Inflammatory macrophage treated with lipopolysaccharide for 1 hour (primary cell): ENCODE results near the gene PAK4.

Experiments used
- DNase-seq, 2 donors: peaks; one replicate each; pipeline ENCODE4 v3.0.0-alpha.2; 2020 to 2022

The PAK4 gene

DNA sequence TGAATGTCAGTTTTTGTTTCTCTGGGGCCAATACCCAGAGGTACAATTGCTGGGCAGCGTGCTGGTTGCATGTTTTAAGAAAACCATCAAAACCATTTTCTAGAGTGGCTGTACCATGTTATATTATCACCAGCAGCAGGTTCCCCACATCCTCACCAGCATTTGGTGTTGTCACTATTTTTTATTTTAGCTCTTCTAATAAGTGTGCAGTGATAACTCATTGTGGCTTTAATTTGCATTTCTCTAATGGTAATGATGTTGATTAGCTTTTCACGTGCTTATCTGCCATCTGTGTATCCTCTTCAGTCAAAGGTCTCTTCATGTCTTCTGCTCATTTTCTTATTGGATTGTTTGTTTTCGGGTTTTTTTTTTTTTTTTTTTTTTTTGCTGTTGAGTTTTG lies 21.9 kb downstream of the PAK4 start:
- no peak for DNase-seq

DNA sequence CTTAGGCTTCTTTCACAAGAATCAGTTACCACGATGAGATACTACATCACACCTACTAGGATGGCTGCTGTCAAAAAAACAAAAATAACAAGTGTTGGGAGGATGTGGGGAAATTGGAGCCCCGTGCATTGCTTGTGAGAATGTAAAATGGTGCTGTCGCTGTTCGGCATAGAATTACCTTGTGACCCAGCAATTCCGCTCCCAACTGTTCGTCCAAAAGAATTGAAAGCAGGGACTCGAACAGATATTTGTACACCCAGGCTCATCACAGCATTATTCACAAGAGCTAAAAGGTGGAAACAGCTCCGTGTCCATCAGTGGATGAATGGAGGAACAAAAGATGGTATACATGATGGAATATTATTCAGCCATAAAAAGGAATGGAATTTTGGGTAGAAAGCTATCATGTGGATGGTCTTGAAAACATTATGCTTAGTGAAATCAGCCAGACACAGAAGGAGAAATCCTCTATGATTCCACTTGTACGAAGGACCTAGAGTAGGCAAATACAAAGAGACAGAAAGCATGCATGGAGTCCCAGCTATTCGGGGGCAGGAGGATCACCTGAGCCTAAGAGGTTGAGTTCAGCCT lies 23.4 kb downstream of the PAK4 start:
- no peak for DNase-seq

DNA sequence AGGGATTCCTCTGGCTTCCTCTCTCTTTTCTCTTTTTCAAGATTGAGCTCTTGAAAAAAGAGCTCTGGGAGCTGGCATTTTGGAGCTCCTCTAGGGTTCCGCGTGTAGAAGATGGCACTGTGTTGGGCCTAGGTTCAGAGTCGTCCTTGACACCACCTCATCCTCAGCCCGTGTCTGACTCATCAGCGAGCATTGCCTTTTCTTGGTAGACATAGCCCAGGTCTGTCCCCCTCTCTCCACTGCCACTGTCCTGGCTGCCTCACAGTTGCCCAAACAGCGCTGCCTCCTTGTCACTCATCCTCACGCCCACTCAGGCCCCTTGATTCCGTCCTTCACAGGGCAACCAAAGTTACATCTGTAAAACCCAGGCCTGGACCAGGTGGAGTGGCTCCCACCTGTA lies 24.6 kb downstream of the PAK4 start:
- no peak for DNase-seq

DNA sequence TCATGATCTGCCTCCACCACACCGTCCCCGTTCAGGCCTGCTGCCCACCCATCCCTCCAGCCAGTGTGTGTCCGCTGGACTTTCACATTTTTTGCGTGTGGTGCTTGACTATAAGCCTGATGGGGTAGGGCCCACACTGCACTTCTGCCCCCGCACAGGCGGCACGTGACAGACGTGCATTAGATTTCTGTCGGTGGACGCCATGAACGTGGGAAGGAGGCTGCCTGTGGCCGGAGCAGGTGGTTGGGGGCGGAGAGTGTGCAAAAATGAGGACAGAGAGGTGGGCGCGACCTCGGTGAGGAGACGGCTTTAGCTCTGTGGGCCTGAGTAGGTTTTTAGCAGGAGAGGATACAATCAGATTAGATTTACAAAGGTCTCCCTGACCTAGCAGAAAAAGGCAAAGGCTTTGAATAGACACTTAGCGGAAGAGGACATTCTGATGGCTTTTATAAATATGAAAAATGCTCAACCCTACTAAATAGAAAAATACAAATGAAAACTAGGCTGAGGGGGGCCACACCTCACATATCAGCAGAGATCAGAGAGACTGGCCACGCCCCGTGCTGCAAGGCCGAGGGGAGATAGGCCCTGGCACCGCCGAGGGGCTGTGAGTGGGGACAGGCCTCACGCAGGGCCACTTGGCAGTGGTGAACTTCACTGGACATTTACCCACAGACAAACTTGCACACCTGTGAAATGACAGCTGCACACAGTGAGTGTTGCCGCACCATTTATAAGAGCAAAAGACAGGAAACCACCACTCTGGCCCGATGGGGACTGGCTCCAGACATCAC lies 25.4 kb downstream of the PAK4 start:
- DNase-seq = no peak

DNA sequence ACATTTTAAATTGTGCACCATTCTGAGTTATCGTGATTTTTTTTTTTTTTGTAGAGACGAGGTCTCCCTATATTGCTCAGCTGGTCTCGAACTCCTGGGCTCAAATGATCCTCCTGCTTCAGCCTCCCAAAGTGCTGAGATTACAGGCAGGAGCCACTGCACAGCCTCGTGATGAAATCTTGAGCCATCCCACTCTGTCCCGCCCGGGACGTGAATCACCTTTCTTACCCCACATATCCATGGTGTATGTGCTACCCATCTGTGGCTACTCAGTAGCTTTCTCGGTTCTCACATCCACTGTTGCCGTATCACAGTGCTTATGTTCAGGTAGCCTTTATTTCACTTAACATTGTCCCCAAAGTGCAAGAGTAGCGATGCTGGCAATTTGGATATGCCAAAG lies 26.5 kb downstream of the PAK4 start:
- DNase-seq = no peak

DNA sequence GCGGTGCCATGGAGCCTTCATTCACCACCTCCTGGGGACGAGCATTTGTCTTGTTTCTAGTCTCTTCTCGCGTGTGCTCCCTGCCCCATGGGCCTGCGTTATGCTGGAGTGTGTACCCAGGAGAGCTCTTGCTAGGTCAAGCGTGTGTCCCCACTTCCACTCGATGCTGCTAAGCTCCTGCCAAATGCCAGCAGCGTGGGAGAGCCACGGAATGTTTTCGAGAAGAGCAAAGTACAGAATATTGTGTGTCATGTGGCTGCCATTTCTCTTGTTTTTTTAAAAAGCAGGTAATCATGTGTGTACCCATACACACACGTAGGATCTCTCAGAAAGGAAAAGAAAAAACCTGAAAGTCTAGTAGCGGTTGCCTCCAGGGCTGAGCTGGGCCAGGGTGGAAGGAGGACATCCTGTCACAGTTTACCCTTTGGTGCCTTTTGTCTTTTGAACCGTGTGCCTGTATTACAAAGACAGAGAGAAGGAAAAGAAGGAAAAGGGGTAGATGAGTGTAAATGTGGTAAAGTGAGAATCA lies 28.6 kb downstream of the PAK4 start:
- DNase-seq = no peak

DNA sequence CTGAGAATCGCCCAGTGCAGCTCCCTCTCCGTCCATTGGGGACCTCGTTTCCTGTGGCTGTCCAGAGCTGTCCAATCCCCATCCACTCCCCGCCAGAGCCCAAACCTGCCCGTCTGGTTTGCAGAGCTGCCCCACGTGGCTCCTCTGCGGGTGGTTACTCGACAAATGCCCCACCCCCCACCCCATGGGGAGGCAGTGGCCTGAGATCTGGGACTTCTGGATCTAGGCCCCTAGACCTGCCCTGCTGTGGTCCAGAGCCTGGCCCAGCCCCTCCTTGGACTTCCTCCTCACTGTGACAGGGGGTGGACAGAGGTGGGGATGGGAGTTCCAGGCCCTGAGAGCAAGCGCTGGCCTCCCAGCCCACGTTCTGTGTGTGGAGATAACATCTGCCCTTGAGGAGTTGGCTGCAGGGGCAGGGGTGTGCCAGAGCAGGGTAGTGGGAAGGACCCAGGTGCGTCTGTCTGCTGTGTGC lies 29.1 kb downstream of the PAK4 start:
- DNase-seq = no peak

DNA sequence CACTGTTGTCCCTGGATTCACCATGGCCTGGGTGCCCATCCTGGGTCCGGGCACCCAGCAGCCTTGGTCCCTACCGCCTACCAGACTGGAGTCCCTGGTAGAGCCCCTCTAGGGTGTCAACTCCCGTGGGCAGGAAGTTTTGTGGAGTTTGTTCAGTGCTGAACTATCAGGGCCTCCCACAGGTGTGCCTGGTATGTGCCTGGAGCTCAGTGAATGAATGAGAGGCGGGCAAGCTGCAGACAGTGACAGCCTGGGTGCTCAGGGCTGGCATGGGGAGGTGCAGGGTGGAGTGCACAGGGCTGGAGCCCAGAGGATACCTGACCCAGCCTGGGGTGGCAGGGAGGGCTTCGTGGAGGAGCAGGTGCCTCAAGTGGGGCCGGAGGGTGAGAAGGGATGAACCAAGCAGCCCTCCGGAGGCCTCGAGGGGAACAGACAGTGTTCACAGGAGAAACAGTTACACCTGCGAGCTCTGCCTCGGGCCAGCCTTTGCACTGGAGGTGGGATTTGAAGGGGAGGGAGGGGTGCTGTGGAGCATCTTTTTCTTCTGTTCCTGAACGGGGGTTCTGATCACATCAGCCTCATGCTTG lies 29.6 kb downstream of the PAK4 start:
- DNase-seq = no peak

DNA sequence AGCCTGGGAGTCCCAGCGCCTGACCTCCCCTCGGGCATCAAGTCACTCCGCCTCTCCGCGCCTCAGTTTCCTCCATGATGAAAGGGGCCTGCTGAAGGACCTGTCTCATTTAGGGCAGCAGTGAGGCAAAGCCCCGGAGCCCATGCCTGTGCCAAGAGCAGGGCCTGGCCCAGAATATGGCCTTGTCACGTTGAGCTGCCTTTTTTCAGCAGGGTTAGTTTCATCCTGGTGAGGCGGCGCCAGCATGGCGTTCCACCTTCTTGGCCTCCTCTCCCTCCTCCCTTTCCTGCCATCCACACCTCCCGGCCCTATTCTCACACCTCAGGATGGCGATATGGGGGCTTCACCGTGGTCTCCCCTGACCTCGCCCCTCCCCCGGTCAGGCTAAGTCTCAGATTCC lies 30.2 kb downstream of the PAK4 start:
- DNase-seq = no peak

DNA sequence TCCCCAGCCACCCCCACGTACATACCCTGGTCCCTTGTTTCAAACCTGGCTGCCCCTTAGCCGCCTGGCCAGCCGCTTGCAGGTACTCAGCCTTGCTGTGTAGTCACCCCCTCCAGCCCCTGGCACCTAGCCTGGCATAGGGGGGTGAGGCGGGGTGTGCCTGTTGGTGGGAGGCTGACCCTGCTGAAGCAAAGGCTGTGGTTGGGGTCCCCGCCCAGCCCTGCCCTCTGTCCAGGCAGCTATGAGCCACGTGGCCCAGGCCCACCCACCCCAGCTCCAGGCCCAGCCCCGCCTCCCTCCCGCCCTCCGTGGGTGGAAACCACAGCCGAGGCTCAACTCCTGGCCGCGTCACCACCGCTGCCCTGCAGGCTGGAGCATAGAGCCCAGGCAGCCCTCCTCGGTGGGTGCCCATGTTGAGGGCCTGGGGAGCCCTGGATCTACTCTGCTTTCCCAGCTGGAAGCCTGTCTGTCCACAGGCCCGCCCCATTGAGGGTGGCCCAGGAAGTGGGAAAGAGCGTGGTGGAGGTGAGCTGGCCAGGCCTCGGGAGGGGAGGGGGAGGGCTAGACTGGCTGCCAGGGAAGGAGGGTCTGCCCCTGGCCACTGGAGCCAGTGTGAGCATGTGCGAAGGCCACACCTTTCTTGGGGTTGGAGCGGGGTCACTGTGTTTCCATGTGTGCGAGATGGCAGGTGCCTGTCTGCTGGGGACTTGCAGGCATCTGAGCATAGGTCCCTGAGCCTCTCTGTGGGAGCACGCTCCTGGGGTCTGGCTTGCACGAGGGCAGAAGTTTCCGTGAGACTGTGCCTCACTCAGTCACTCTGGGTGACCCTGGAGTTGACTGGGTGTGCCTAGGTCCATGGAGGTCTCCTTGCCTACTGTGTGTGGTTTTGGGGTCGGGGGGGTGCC lies 31.0 kb downstream of the PAK4 start:
- no peak for DNase-seq

DNA sequence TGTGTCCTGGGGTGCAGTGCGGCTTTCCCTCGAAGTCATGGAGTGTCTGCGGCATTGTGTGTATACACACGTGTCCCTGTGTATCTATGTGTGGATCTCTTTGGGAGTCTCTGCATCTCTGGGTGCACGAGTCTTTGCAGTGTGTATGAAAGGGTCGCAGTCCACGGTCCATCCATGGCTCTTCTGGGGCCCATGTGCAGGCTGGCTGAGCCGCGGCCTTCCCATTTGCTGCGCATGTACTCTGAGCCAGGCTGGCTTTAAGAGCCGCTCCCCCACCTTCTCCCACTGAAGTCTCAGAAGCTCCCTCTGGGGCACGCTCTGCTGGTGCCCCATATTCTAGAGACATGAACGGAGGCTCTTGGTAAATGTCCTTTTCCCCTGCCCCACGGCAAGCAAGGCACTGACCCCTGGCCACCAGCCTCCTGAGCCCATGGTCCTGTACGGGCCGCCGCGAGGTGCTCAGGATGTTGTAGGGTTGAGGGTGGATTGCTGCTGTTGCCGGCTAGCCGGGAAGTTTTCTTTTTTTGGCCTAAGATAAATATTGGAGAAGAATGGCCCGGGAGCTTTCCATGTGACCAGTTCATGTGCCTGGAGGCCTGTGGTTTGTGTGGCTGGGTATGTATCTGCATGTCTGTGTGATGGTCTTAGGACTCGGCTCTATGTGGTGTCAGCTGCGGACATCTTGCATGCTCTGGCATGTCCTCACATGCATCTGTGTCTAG lies 31.9 kb downstream of the PAK4 start:
- DNase-seq = no peak

DNA sequence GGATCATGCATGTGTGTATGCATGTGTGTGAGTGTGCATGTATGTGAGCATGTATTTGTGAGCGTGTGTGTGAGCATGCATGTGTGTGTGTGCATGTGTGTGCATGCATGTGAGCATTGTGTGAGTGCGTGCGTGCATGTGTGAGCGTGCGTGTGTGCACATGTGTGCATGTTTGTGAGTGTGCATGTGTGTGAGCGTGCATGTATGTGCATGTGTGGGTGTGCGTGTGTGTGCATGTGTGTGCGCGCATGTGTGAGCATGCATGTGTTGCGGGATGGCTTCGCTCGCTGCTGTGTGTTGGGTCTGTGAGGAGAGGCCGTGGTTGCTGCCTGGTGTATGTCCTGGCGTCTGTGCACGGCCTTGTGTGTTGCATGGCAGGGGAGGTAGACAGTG lies 32.4 kb downstream of the PAK4 start:
- no peak for DNase-seq

DNA sequence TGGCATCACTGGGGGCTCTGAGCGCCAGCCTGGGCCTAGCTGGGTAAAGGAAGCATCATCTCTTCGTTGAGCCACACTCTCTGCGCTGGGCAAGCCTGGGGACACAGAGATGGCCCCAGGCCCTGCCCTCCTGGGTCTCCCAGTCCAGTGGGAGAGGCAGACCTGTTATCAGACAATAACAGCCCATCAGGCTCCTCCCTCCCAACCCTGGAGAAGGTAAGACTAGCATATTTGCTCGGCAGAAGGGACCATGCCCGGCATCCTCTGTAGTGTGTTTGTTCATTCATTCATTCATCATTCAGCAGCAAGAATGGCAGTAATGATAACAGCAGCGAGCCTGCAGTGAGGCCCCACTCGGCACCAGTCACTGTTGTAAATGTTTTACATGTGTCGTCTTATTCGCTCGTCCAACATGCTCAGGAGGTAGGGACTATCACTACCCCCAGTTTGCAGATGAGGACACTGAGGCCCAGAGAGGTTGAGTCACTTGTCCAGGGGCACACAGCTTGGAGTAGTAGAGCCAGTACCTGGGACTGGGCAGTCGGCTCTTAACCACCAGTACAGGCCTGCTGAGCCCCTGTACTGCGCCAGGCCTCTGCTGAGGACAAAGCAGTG lies 33.2 kb downstream of the PAK4 start:
- no peak for DNase-seq

DNA sequence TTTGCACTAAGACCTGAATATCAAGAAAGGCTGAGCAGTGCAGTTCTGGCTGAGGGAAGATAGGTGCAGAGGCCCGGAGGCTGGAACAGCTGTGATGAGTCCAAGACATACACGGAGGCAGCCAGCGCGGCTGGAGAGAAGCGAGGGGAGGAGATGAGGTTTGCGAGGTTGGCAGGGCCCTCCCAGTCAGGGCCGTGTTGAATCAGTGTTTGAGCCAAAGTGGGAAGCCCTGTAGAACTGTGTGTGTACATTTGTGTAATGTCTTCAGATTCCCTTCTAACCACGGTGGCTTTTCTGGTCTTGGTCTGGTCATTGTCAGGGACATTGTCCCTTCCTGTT lies 34.9 kb downstream of the PAK4 start:
- no peak for DNase-seq

DNA sequence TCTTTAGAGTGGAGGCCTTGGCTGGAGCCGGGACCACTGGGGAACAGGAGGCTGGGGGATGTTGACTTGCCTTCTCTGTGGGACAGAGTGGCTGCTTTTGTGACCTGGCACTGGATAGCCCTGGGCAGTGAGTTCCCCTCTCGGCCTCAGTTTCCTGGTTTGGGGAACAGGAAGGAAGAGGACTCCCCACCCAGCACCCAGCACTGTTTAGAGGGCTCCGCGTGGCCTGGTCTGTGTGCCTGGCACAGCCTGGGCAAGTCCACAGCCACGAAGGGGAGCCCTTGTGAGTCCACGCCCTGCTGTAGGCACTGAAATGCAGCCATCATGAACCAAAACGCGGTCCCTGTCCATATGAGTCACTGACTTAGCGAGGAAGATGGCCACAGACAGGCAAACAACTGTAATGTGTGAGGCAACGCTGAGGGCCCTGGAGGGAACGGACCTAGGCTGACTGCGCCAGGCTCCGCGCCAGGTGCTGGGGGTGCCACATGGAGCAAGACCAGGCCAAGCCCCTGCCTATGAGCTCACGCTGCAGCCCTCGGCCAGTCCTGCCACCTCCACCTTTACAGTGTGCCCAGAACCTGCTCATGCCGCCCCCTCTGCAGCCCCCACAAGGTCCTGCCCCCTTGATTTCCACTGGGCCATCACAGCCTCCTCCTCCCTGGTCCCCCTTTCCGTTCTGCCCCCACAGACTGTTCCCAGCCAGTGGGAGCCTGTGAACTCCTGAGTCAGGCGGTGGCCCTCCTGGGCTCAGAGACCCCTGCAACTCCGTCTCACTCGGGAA lies 35.5 kb downstream of the PAK4 start:
- no peak for DNase-seq

DNA sequence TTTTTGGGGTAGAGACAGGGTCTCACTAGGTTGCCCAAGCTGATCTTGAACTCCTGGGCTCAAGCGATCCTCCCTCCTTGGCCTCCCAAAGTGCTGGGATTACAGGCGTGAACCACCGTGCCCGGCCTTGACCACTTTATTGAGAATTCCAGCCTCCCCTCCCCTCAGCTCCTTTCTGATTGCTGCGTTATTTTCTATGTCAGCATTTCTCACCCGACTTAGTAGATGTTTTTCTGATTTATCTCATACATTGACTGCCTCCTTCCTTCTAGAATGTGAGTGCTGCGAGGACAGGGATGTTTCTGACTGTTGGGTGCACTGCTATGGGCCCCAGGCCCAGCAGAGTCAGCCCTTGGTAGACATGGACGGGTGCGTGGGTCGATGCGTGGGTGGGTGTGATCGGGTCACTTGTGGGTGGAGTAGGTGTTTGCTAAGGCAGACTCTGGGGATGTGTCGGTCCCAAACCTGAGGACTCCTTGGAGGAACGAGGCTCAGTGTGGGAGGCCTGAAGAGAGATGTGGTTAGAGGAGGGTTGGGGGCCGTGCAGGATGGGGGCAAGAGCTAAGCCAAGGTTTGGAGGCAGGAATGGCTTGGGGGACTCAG lies 37.0 kb downstream of the PAK4 start:
- DNase-seq = no peak

DNA sequence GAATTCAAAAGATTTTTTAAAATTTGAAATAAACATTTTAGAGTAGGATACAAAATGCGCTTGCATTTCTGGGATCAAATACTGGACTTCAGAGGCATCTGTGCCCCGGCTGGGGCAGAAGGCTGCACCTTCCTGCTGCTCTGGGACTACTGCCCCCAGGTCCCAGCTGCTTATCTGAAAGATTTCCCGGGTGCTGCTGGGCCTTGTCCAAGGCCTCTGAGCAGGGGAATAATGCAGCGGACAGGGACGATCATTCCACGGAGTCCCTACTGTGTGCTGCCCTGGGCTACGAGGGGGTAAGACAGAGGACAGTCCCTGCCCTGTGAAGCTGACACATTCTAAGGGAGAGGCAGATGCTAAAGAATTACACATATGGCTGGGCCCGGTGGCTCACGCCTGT lies 38.0 kb downstream of the PAK4 start:
- no peak for DNase-seq

DNA sequence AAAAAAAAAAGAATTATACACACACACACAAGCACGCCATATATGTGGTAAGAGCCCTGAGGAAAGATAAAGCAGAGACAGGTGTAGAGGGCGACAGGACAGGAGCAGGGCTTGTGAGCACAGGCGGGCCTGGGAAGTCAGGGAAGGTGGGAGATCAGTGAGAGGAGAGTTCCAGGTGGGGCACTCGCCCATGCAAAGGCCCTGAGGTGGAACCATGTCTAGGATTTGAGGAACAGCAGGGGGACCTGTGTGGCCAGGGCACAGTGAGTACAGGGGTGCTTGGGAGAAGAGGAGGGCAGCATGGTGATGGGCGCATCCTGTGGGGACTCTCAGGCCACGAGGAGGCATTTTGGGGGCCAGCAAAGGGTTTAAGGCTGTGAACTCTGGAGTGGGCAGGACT lies 38.7 kb downstream of the PAK4 start:
- DNase-seq = no peak

DNA sequence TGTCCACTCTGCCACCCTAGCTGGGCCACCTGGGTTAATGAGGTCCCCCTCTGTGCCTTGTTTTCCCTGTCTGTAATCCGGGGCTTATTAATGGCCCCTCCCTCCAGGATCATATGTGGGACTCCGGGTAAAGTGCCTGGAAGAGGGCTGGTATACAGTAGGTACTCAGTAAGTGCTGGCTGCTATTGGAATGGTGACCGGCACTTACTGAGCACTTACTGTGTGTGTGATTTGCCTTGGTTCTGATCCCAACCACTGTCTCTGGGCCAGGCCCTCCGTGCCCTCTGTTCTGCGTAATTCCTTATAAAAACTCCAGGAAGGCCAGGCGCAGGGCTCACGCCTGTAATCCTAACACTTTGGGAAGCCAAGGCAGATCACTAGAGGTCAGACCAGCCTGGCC lies 40.3 kb downstream of the PAK4 start:
- no peak for DNase-seq

DNA sequence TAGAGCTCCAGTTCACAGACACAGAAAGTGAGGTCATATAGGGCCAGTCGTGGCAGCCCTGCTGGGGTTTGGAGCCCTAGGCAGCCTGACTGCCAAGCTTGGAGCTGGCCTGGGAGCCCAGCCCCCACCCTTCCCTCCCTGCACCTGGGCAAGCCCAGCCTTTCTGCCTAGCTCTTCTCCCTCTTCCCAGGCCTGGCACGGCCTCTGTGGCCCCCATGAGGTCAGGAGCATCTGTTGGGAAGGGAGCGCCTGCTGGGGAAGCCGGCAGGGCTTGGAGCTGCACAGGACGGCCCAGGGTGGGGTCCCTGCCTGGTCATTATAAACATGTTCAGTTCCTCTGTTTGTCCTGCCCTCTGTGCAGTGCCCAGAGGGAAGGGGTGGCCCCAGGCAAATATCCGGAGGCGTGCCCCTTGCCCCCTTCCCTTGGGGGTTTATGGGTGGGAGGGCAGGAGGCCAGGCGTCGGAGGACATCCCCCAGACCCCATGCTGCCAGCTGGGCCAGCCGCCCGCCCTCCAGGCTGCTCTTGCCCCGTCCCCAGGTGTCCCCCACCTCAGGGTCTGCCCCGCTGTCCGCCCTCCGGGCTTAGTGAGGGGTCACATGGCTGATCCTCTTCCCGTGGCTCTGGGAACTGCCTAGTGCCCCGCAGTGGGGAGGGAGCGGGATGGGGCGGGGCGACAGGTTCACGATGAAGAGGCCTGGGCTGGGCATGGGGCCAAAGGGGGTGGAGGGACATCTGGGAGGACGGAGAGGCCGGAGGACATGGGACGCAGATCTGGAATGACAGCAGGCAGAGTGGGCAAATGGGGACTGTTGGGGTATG lies 41.2 kb downstream of the PAK4 start:
- DNase-seq = no peak
